ENCODE measurements around the gene GLRA1.
"Not testable (repeated sequence)": the region's sequence is repeated elsewhere in the genome, so short reads cannot be mapped to it uniquely, and the experiment has no call there.

The GLRA1 gene

DNA sequence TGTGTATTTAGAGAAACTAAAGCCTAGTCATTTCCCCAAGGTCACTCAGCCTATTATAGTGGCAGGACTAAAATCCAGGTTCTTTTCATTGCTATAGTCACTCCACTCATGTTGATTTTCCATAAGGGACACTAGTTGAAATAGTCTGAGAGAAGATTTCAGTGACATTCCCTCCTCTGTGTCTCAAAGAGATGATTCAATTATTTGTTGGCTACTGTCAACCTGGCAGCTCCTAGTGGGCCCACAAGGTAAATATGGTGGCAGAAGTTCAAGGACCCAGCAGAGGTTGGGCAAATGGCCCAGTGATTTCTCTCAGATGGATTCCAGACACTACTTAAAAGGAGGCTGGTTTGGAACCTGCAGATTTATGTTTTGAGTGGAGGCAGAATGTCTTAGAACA lies 104.8 kb downstream of the GLRA1 start:
- no peak for DNase-seq (ENCODE audit: low spot score)

DNA sequence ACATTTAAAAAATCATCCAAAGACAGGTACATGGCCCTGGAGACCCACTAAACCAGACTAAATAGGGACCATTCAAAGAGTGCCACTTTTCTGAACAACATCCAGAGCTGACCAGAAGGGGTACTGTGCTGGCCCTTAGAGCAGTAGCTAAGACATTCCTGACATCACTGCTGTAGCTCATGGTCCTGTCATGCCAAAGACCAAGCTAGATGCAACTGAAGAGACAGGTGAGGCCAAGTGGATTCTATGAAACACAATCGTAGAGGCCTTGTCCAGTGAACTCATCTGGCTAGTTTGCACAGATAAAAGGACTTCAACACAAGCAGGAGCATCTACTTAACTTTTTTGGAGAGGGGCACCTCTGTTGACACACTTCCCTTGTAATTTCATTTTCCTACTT lies 109.6 kb downstream of the GLRA1 start:
- DNase-seq (ENCODE audit: low spot score) = no peak

DNA sequence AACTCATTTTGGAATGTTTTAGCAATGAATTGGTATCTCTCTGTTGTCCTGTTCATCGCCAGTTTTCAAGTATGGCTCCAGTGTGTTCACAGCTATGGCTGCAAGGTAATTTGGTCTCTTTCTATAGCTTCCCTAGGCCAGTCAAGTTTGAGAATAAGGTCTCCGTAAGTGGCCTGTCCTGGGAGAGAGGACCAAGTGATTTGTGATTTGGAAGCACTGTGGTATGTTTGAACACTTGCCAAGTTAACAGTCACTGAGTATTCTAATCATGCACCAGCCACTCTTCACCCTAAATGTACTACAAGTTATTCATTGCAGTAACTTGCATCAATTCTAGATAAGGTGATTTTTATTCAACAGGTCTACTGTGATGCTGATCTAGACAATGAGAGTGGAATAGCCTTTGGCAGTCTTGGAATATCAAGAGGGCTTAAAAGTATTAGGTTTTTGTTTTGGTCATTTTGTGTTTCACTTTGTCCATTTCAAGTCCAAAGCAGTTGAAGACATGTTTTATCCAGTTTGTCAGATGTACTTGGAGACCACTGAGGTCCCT lies 111.8 kb downstream of the GLRA1 start:
- DNase-seq (ENCODE audit: low spot score) = peak; percentile 14

DNA sequence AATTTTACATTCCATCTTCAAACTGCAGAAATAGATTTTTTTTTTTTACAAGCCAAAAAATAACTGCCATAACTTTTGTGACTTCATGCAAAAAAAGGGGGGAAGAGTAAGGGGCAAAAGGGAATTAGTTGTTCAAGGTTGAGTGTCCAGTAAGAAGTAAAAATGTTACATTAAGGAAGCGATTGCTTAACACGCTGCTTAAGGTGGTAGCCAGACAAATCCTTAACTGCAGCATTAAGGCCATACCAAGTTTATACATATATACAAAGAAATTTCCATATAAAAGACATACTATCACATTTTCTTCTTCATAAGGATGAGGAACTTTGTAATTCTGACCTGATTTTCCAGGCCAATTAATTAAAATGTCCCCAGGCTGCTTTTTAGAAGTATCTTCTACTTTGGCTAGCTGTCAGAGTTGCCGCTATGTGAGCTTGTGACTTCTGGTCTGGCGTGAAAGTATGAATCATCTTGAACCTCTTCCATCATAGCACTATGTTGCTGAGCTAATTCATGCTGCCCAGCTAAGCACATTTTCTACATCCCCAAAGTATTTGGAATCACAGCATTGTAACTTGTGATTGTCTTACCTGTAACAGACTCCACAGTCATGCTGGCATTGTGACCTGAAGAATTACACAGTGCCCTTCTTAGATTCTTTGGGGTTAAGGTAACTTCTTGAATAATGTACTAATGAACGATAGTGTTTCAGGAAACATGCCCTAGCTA lies 112.9 kb downstream of the GLRA1 start:
- peak; percentile 17 for DNase-seq (ENCODE audit: low spot score)

DNA sequence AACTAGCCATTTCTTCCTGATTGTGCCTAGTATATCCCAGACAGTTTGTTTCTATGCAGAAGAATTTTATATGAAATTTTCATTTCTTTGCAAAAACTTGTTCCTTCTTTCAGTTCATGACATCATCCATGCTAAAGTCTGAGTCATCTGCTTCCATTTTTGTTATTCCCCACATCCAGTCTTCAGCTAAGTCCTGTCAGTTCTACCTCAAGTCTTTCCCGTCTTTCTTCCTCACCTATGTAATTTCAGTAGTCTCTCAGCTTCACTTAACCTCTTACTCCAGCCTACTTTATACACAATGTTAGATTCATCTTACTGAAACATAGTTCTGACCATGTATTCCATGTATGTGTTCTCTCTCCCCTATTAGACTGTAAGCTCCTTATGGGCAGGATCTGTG lies 113.8 kb downstream of the GLRA1 start:
- DNase-seq (ENCODE audit: low spot score) = no peak

DNA sequence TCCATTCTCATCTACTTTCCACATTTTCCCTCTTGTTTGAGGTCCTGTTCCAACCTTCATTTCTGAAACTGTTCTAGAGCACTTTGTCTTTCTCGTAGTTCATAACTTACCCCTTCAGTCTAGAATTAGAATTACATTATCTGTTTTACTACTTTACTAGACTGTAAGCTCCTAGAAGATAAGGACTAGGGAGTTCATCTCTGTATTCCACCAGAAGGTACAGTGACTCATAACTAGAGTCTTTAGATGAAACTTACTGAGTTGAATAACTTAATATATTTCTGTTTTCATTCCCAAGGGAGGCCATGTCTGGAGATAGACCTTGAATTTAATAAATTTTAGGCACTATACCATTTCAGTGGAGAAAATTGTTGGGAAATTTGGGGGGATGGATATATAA lies 114.2 kb downstream of the GLRA1 start:
- DNase-seq (ENCODE audit: low spot score) = no peak

DNA sequence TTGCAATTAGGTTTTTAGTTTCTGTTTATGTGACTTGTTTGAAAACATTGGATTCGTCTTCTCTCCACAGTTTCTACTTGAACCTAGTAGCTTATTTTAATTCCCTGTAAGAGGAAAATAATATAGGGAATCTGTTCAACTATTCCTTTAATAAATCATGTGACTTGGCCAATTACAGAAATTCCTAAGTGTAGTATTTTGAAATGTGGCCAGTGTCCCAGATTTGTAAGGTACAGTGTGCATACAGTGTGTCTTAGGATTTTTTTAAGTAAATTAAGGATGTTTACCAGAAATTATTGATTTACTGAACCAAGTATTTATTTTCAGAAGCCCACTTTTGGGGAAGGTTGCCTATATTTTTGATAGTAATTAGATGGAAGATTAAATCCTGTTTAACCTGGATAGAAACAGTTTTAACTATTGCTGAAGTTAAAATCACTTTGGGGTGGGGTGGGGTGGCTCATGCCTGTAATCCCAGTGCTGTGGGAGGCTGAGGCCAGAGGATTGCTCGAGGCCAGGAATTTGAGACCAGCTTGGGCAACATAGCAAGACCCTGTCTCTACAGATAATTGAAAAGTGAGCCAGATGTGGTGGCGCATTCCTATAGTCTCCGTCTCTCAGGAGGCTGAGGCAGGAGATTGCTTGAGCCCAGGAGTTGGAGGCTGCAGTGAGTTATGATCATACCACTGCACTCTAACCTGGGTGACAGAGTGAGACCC lies 116.0 kb downstream of the GLRA1 start:
- no peak for DNase-seq (ENCODE audit: low spot score)

DNA sequence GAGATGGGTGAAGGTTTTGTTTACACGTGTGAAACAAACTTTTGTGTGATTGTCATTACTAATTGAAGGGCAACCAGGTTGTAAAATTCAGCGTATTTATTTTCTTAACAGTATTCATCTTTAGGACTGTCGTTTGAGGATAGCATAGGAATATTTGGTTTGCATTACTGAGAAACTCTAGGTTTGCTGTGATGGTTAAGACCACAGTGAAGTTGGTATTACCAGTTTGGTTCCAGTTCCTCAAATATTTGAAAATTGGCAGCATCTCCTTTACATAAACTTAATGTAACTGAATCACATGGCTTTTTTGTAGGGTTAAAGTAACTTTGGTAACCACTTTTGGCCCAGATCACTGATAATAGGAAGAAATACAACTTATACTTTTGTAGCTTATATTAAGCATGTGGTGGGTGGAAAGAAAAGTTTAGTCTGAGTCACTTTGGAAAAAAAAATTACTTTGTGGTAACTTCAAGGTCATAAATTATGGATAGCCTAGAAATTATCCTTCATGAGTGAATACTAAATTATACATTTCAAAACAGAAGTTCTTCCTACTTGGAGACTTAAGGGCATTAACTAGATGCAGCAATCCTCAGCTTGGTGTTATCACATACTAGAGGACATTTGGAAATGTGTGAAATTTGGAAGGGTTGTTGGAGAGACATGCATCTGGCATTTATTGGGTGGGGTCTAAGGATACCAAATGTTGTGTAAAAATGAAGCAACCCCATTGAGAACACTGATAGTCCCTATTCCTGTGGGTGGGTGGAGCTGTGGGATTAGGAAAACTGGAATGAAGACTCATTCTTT lies 119.0 kb downstream of the GLRA1 start:
- DNase-seq (ENCODE audit: low spot score) = no peak

DNA sequence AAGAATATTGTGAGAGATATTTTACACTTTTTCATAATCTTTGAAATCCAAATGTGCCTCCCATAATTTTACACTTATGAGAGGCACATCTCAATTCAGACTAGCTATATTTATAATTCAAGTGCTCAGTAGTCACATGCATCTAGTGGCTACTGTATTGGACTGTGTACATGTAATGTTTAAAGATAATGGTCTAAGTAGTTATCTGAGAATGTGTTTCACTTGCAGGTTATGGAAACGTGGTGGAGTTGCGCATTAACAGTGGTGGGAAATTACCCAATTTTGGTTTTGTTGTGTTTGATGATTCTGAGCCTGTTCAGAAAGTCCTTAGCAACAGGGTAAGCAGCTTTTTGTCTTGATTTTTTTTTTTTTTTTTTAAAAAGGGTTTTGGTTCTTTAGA lies 124.1 kb downstream of the GLRA1 start:
- no peak for DNase-seq (ENCODE audit: low spot score)

DNA sequence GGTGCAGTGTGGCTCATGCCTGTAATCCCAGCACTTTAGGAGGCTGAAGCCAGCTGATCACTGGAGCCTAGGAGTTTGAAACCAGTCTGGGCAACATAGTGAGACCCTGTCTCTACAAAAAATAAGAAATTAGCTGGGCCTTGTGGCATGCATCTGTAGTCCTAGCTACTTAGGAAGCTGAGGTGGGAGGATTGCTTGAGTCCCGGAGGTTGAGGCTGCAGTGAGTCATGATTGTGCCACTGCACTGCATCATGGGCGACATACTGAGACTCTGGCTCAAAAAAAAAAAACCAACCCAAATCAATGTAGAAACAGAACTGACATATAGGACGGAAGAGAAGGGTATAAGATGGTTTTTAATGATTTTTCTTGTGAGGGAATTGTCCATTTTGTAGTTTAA lies 125.2 kb downstream of the GLRA1 start:
- DNase-seq (ENCODE audit: low spot score) = no peak

DNA sequence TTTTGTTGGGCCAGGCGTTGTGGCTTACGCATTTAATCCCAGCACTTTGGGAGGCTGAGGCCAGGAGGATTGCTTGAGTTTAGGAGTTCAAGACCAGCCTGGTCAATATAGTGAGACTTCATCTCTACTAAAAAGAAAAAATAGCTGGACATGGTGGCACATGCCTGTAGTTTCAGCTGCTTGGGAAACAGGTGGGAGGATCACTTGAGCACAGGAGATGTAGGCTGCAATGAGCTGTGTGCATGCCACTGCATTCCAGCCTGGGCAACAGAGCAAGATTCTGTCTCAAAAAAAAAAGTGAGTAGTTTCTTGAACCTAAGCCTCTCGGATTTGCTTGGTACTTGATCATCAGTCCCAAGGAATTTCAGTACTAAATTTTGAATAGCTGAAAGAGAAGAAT lies 126.0 kb downstream of the GLRA1 start:
- DNase-seq (ENCODE audit: low spot score) = no peak

DNA sequence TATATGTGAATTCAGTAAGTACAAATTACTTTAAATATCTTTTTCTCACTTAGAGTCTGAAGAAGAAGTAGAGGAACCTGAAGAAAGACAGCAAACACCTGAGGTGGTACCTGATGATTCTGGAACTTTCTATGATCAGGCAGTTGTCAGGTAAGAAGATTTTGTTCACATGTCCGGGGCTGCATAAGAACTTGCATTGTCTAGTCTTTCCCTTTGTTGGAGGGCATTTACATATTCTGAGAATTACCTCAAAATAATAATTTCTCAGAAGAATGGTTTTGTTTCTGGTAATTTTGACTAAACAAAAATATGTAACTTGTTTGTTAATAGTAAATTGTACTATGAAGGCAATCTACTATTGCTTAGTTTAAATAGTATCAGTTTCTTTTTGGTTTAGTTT lies 129.2 kb downstream of the GLRA1 start:
- no peak for DNase-seq (ENCODE audit: low spot score)

DNA sequence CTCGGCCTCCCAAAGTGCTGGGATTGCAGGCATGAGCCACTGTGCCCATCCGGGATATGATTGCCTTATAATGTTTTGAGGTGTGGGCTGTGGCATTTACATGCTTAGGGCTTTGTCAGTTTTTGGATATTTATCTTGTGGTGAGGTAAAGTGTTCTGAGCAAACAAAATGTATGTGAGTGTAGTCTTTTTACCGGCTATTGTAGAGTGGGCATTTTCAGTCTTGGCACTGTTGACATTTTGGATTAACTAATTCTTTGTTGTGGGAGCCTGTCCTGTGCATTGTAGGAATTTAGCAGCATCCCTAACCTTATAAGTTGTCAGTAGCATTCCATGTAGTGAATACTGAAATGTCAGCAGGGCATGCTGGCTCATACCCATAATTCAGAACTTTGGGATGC lies 131.3 kb downstream of the GLRA1 start:
- DNase-seq (ENCODE audit: low spot score) = no peak

DNA sequence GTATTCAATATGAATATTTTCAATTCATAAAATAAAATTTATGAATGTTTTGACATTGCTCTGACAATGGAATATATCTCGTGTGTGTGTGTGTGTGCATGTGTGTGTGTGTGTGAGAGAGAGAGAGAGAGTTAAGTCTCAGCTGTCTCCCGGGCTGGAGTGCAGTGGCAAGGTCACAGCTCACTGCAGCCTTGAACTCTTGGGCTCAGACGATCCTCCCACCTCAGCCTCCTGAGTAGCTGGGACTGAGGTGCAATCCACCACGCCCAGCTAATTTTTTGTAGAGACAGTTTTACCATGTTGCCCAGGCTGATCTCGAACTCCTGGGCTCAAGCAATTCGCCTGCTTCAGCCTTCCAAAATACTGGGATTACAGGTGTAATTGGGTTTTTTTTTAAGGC lies 136.8 kb downstream of the GLRA1 start:
- DNase-seq (ENCODE audit: low spot score) = no peak

DNA sequence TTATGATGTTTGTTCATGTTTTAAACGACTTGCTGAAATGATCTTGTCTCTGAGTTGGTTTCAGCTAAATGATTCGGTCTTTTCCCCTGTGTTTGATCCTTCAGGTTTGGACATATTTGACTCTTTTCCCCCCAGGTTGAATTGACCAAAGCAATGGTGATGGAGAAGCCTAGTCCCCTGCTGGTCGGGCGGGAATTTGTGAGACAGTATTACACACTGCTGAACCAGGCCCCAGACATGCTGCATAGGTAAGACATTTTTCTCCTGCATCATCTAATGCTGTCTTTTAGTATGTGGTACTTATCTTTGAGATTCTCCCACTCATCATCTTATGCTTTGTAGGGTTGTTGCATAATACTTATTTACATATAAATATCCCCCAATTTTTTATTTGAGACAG lies 138.2 kb downstream of the GLRA1 start:
- DNase-seq (ENCODE audit: low spot score) = no peak

DNA sequence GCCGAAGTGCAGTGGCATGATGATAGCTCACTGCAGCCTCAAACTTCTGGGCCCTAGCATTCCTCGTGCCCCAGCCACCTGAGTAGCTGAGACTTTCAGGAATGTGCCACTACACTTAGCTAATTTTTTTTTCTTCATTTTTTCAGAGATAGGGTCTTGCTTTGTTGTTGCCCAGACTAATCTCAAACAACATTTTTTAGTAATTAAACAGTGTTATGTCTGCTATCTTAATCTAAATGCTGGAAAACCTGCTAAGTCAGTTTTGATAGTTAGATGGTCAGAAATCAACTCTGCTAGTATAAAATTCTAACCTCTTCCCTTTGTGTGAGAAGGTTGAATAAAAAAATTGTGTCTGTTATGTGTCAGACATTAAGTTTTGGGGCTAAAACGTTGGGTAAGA lies 140.5 kb downstream of the GLRA1 start:
- no peak for DNase-seq (ENCODE audit: low spot score)

DNA sequence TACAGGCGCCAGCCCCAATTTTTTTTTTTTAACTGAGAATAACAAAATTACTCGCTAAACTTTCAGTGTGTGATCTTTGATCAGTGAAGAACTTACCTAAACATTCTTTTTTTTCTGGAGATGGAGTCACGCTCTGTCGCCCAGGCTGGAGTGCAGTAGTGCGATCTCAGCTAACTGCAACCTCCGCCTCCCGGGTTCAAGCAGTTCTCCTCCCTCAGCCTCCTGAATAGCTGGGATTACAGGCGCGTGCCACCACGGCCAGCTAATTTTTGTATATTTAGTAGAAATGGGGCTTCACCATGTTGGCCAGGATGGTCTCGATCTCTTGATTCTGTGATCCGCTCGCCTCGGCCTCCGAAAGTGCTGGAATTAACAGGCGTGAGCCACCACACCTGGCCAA lies 141.0 kb downstream of the GLRA1 start:
- DNase-seq (ENCODE audit: low spot score) = not testable (repeated sequence)

DNA sequence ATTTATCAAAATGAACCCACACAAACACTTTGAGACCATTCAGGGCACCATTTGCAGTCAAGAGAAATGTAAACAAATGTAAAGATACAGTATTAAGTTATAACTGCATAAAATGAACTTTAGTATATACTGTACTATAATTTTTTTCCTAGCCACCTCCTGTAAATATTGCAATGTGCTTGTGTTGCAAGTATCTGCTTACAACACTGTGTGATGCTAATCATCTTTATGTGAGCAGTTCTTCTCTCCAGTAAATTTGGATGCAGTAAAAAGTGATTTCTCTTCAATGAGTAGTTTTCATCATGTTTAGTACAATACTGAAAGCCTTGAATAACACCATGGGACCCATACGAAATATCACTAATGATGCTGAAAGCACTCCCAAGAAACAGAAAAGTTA lies 143.4 kb downstream of the GLRA1 start:
- no peak for DNase-seq (ENCODE audit: low spot score)

DNA sequence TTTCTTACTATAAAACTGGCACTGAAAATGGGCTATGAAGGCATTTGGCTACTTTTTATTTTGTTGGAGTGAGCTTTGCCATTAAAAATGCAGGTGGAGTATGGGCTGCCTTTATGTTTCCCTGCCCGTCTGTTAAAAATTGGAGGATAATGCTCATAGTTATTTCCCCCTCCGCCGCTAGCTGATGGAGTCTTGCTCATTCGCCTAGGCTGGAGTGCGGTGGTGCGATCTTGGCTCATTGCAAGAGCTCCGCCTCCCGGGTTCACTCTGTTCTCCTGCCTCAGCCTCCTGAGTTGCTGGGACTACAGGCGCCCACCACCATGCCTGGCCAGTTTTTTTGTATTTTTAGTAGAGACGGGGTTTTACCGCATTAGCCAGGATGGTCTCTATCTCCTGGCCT lies 144.3 kb downstream of the GLRA1 start:
- no peak for DNase-seq (ENCODE audit: low spot score)

DNA sequence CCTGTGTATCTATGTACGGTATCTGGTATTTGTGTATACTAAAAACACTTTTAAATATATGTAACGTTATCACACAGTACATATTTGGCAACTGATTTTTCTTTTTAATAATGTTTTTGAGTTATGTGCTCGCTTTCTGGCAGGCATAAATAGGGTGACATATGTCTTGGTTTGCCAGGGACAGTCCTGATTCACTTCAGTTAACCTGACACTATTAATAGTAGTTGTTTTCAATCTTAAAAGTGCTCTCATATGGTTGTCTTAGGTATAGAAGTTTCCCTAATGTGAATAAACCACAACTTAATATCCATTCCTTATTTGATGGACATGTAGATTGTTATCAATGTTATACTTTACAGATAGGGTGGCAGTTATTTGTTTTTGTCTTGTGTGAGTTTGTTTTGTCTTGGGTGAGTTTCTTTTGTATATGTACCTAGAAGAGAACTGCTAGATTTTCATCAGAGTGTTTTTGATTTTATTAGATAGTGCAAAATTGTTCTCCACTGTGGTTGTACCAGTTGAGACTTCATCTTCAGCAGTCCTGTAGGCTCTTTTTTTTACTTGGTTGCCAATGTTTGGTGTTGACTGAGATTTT lies 145.0 kb downstream of the GLRA1 start:
- no peak for DNase-seq (ENCODE audit: low spot score)

DNA sequence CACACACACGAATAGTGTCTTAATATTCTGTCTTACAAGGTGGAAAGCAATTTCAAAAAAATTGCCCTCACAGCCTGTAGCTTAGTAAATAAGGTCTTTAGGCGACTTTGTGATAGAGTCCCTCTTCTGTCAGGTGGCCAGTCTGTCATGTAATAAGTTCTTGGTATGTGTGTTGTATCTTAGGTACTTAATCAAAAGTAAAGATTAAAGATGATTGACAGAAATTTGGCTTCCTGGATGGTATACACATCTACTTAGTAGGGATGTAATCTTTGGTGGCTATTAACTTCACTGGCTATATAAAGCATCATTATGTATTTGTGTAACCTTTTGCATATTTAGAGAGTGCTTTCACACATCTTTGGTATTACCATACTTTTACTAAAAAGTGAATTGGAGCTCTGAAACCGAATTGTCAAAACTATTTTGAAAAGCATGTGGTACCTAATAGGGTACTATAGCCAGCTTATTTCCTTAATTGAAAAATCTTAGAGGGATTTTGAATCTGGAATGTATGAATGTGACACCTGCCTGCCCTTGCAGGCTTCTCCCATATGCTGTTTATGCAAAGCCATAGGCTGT lies 149.5 kb downstream of the GLRA1 start:
- no peak for DNase-seq (ENCODE audit: low spot score)

DNA sequence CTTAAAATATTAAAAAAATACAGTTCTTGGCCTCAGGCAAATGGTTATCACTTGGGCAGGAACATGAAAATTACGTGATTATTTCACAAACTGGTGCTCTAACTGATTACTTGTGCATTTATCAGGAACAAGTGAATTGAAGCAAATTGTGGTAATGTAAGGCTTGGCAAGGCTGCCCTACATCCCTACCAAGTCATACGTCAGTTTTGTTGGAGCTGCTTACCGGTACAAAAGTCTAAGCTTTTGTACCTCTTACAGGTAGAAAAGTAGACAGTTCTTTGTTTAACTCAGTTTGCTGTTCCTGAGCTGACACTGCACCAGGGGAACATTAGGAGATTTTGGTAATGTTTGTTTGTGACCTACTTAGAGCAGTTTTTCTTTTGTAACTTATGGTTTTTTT lies 150.7 kb downstream of the GLRA1 start:
- DNase-seq (ENCODE audit: low spot score) = no peak
